GM18502 (cell line): ENCODE data around the gene KNCN.

ENCODE experiments used
- ATAC-seq: cut with Tn5 transposase; IDR thresholded peaks from one replicate; pipeline ENCODE4 v1.9.1; 2021; ENCODE audit warnings: mild to moderate bottlenecking; ENCODE audit not compliant: unreplicated experiment, poor library complexity

KNCN gene

GRCh38 chr1:46526691-46527291, 24.7 kb downstream of the KNCN start:
- no peak for ATAC-seq

DNA sequence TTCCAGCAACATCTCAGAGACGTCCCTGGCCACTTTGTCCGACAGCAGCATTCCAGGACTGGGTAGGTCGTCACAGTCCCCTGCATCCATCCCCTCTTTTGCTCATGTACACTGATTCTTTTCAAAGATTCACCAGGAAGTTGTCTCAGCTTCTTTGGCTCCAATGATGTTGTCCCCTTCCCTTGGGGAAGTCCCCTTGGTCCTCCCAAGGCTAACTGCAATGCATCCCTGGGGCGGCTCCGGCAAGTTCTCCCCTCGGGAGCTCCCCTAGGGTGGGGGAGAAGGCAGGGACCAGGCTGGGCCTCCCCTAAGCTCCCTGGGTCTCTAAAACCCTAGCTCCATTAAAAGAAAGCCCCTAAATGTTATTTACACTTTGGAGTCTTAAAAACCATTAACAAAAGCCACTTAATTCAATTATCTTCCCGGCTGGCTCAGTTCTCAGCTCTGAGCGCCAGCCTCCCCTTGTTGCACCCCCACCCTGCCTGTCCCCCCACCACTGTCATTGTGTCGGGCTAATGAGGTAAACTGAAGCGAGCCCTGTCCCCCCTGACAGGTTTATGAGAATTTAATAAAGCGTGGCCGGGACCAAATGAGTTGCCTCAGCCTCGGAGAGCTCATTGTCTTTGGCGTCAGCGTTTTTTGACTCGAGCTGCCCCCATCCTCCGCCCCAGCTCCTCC, 25.3 kb downstream of the KNCN start:
- no peak for ATAC-seq

DNA sequence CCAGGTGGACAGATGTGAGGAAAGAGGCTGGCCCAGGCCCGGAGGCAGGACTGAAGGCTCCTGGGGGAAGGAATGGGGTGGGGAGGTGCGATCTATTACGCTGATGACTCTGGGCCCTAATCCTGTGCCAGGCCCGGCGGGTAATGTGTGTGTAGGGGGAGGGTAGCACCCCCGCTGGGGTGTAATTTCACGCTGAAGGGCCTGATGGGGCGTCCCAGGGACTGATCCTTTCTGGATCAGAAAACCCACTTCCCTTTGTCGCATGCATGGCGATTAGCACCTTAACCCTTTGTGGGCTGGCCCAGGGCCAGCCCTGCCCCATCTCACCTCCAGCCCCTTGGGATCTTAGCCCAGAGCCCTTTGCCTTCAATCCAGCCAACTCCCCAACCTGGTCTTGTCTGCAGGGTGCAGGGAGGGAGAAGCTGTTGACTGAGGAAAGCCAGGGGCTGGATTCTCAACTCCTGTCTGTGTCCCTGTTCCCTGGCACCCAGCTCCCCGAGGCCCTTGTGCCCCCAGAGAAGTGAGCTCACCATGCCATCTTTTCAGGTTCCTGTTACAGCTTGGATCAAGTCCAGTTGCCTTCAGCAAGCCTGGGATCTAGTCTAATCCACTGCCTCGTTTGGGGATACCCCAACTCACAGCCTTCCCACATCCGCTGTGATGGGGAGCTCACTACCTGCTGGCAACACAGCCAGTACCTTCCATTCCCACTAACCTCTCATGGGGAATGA, 26.0 kb downstream of the KNCN start:
- no peak for ATAC-seq

- ATAC-seq, result no peak
These were observed 26.6 kb downstream of the KNCN start for GRCh38 chr1:46524843-46525242.

GRCh38 chr1:46523496-46524353, 27.7 kb downstream of the KNCN start:
- ATAC-seq, result no peak

DNA sequence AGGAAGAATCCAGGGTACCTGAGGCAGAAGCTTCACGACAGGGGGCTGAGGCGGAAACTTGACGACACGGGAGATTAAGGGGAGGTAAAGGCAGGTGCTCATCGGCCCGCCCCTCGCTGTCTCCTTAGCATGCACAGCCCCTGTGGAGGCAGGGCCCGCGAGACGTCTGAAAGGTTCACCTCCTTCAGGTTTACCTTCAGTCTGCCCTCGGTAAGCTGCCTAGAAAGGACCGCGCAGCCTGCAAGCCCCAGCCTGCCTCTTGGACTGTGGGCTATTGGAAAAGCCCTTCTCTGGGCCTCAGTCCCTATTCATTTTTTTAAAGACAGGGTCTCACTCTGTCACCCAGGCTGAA, 28.5 kb downstream of the KNCN start:
- ATAC-seq, result no peak

- no peak for ATAC-seq
These were observed 29.1 kb downstream of the KNCN start for GRCh38 chr1:46522184-46522968.

DNA sequence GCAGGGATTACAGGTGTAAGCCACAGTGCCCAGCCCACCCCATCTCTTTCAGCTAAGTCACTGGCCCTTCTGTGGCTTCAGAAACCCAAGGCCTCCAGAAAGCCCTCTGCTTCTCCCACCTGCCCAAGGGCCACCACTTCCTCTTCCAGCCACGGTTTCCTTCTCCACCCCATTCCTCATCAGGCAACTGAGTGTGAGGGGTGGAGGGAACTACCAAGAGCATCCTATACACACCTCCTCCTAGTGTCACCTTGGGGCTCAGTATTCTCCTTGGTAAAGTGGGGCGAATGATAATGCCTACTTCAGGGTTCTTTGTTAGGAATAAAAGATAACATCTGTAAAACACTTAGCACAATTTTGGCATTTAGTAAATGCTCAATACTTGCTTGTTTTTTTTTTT, 30.0 kb downstream of the KNCN start:
- no peak for ATAC-seq

GRCh38 chr1:46520063-46520911, 31.2 kb downstream of the KNCN start:
- no peak for ATAC-seq

DNA sequence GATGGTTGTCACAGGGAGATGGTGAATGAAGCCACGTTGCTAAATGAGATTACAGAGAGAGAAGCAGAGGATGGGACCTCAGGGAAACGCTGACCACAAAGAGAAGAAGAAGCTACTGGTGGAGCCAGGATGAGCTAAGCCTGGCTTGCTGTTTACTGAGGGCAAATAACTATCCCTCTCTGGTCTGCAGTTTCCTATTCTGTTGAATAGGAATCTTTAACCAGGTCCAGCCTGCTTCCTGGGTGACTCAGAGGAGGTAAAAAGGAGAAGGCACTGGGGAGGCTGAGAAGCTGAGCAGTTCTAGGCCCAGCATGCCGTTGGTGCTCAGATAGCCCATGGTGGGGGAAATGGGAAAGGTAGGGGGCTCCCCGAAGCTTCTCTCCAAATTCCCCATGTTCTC, 32.2 kb downstream of the KNCN start:
- no peak for ATAC-seq

GRCh38 chr1:46517932-46518498, 33.4 kb downstream of the KNCN start:
- no peak for ATAC-seq

DNA sequence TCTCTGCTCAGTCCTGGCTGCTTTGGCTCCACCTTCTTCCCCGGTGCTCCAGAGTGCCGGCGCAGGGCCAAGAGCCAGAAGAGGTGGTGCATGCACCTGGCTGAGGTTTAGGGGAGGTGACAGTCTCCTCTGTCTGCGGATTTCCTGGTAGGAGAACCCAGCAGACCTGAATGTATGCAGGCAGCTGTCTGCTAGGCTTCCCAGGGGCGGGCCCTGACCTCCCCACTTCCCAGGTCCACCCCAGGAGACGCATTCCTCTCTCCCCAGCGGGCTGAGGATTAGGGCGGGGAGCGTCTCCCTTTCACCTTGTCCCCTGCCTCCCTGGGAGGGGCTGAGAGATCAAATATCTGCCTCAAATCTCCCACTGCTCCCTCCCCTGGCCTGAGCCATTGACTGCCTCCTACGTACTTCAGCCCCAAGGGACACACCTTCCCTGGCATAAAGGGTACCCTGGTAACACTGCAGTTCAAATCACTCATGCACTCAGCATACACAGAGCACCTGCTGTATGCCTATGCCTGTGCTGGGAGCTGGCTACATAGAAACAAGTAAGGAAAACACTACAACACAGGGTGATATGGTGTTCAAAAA, 34.3 kb downstream of the KNCN start:
- no peak for ATAC-seq

GRCh38 chr1:46516200-46516950, 35.1 kb downstream of the KNCN start:
- no peak for ATAC-seq

- ATAC-seq, result no peak
These were observed 35.9 kb downstream of the KNCN start for GRCh38 chr1:46515576-46515975.

- no peak for ATAC-seq
These were observed 37.9 kb downstream of the KNCN start for GRCh38 chr1:46513536-46513935.

- ATAC-seq, result no peak
These were observed 38.7 kb downstream of the KNCN start for GRCh38 chr1:46512792-46513190.

GRCh38 chr1:46512135-46512791, 39.2 kb downstream of the KNCN start:
- no peak for ATAC-seq
